Astrocyte of the spinal cord (primary cell): ENCODE data around the gene TLX1.
A peak's percentile ranks its signal among the peaks of the same experiment; 100 is the strongest.

Experiments used
- DNase-seq: peaks from one replicate; pipeline ENCODE4 v3.0.0; 2011; ENCODE audit warnings: low read depth, low spot score
- H3K4me3 ChIP-seq: 2 replicates; pipeline ENCODE4 v1.5.1; 2011; ENCODE audit warnings: low read depth, mild to moderate bottlenecking, low read length, moderate library complexity
- in situ Hi-C: cut with HindIII; loops from 2 replicates; pipeline ENCODE4 v1.10.0; 2017; ENCODE audit warnings: low sequenced_read_pairs
- TF ChIP-seq, protein P1 (sequence below): IDR thresholded peaks from 2 replicates; pipeline ENCODE4 v1.5.1; 2012; ENCODE audit warnings: low read depth, mild to moderate bottlenecking, low read length, inconsistent platforms

The TLX1 gene

GRCh38 chr10:101141616-101142532 lies 10.8 kb downstream of the TLX1 start:
- no peak overlapping the region for H3K4me3 ChIP-seq
- peak; percentile 76 for DNase-seq
- in situ Hi-C loops: no loop called here
- TF ChIP-seq, protein P1, sequence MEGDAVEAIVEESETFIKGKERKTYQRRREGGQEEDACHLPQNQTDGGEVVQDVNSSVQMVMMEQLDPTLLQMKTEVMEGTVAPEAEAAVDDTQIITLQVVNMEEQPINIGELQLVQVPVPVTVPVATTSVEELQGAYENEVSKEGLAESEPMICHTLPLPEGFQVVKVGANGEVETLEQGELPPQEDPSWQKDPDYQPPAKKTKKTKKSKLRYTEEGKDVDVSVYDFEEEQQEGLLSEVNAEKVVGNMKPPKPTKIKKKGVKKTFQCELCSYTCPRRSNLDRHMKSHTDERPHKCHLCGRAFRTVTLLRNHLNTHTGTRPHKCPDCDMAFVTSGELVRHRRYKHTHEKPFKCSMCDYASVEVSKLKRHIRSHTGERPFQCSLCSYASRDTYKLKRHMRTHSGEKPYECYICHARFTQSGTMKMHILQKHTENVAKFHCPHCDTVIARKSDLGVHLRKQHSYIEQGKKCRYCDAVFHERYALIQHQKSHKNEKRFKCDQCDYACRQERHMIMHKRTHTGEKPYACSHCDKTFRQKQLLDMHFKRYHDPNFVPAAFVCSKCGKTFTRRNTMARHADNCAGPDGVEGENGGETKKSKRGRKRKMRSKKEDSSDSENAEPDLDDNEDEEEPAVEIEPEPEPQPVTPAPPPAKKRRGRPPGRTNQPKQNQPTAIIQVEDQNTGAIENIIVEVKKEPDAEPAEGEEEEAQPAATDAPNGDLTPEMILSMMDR: peak; percentile 99

DNA sequence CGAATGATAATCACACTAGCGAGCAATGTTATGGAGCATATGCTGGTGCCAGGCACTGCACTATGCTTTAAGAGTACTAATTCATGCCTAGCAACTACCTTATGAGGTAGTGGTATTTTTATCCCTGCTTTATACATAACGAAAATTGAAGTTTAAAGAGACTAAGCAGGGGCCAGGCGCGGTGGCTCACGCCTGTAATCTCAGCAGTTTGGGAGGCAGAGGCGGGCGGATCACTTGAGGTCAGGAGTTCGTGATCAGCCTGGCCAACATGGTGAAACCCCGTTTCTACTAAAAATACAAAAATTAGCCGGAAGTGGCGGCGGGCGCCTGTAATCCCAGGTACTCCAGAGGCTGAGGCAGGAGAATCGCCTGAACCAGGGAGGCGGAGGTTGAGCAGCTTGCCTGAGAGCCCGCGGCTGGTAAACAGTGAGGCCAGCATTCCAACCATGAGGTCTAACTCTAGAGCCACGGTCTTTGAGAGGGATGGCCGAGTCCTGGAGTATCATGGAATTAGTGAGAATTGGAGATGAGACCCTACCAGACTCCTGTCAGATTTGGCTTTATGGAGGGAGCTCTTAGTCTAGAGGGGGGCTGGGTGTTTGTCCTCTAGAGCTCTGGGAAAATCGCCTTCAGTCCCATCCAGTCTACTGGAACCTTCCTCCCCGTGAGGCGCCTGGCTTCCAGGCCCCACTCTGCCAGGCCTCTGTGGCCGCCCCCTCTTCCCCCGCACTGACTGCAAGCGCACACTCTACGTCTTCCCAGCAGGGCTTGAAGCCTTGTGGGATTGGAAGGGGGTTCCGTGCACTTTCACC lies 11.6 kb downstream of the TLX1 start:
- TF ChIP-seq, protein P1: no peak
- DNase-seq: no peak
- in situ Hi-C loops: no loop called here

DNA sequence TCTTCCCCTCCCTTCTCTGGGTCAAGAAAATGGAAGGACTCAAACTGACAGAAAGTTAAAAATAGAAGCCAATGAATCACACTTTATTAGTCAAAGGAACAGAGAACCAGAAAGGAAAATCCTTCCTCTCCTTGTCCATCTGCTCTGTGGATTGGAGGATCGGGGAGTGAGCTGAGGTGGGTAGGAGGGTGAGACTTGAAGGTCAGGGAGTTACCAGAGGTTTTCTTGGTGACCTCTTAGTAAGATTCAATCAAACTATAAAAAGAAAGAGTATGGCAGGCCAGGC lies 12.2 kb downstream of the TLX1 start:
- no peak overlapping the region for H3K4me3 ChIP-seq
- TF ChIP-seq, protein P1: no peak
- in situ Hi-C loops: no loop called here
- DNase-seq: no peak

More for the DNA sequence above, 11.6 kb downstream of the TLX1 start:
- no peak overlapping the region for H3K4me3 ChIP-seq

GRCh38 chr10:101144053-101144452 lies 13.0 kb downstream of the TLX1 start:
- in situ Hi-C loops: no loop called here
- no peak for DNase-seq
- TF ChIP-seq, protein P1: no peak
- no peak overlapping the region for H3K4me3 ChIP-seq

- no peak overlapping the region for H3K4me3 ChIP-seq
- TF ChIP-seq, protein P1: no peak
- no peak for DNase-seq
- in situ Hi-C loops: no loop called here
Observed at GRCh38 chr10:101145145-101145544, 14.0 kb downstream of the TLX1 start.

DNA sequence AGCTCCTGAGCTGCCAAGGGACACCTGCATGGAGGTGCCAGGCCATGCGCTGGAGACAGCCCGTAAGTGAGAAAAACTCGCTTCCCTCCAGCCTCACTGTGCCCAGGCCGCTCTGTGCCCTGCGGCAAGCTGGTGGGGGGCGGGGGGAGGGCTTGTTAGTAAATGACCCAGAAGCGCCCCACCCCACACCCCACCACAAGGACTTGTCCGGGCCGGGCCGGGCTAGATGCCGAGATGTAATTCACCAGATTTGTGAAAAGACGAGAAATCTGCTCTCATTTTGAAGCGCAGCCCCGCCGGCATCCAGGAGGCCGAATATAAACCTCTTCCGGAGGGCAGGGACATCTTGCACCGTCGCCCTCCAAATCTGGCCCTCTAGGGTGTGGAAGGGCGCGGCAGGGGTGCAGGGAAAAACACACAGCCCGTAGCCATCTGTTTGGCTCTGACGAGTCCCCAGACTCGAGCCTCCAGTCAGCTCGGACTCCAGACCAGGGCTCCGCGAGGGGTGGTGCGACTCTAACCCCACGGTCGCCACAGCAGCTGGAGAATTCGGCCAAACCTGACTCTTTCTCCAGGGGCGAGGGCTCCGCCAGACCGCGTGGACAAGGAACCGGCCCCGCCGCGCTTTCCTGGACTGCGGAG lies 14.8 kb downstream of the TLX1 start:
- H3K4me3 ChIP-seq: no peak overlapping the region
- TF ChIP-seq, protein P1: no peak
- DNase-seq: no peak
- in situ Hi-C loops: no loop called here
